IMR-90 (cell line): ENCODE measurements around the gene SPON1. TPM values are rescaled to one million over a fixed set of nuclear protein-coding genes. Genes with fewer than 3 reads are reported as not detected.

Experiments
- ATAC-seq: fragments of 200-7000 bp; cut with Tn5 transposase; 2 replicates; pipeline ENCODE4 v1.9.1; 2020; ENCODE audit warnings: low read depth, mild to moderate bottlenecking, moderate library complexity
- BruUV-seq: library from RNA; stranded (reverse); fragments of 400-500 nt; replicated peaks from 2 replicates; lab custom pipeline; 2021; lab: Mats Ljungman, UMichigan
- CTCF ChIA-PET: fragments of 300-600 bp; formaldehyde crosslinking; extraction: SDS; loops from one replicate; lab custom pipeline; 2021; ENCODE audit warnings: antibody characterized with exemption; lab: Yijun Ruan, JAX
- POLR2A ChIA-PET: fragments of 300-600 bp; sonication (Branson Sonifier 250); formaldehyde crosslinking; loops from one replicate; lab custom pipeline; 2022; ENCODE audit warnings: antibody characterized with exemption; ENCODE audit not compliant: unreplicated experiment; lab: Charles Lee
- DNase-seq: peaks from one replicate; pipeline ENCODE4 v3.0.0; 2013
- H2AFZ ChIP-seq: replicated peaks from 2 replicates; pipeline ENCODE3; 2013; ENCODE audit warnings: low read length, mild to moderate bottlenecking; ENCODE audit not compliant: poor library complexity
- H2AK5ac ChIP-seq: 2 replicates; pipeline ENCODE4 v1.6.1; 2013; ENCODE audit warnings: low read depth, low read length, inconsistent platforms
- H2AK9ac ChIP-seq: replicated peaks from 2 replicates; pipeline ENCODE3; 2013; ENCODE audit warnings: mild to moderate bottlenecking, low read depth, low read length, moderate library complexity; ENCODE audit not compliant: poor library complexity
- H2BK120ac ChIP-seq: 2 replicates; pipeline ENCODE4 v1.6.1; 2013; ENCODE audit warnings: low read depth, low read length, inconsistent platforms
- H2BK15ac ChIP-seq: 3 replicates; pipeline ENCODE4 v1.6.1; 2013; ENCODE audit warnings: low read depth, low read length, inconsistent platforms
- H2BK20ac ChIP-seq: 2 replicates; pipeline ENCODE4 v1.6.1; 2013; ENCODE audit warnings: low read depth, mild to moderate bottlenecking, inconsistent platforms, low read length, moderate library complexity
- H2BK5ac ChIP-seq: 2 replicates; pipeline ENCODE4 v1.6.1; 2013; ENCODE audit warnings: mild to moderate bottlenecking, low read depth, low read length, inconsistent platforms; ENCODE audit not compliant: poor library complexity, severe bottlenecking
- H3K14ac ChIP-seq: replicated peaks from 2 replicates; pipeline ENCODE4 v1.6.1; 2013; ENCODE audit warnings: low read depth, low read length, inconsistent platforms
- H3K18ac ChIP-seq: 2 replicates; pipeline ENCODE4 v1.6.1; 2013; ENCODE audit warnings: low read depth, low read length, control low read depth
- H3K23ac ChIP-seq: 2 replicates; pipeline ENCODE4 v1.6.1; 2013; ENCODE audit warnings: low read depth, low read length, inconsistent platforms
- H3K27ac ChIP-seq: 2 replicates; pipeline ENCODE4 v1.5.1; 2013; ENCODE audit warnings: mild to moderate bottlenecking, control low read depth, low read length; ENCODE audit not compliant: insufficient read depth
- H3K27me3 ChIP-seq: 2 replicates; pipeline ENCODE4 v1.6.1; 2013; ENCODE audit warnings: low read length; ENCODE audit not compliant: control insufficient read depth, insufficient read depth
- H3K36me3 ChIP-seq: 2 replicates; pipeline ENCODE4 v1.6.1; 2013; ENCODE audit warnings: low read length, mixed read lengths; ENCODE audit not compliant: control insufficient read depth, insufficient read depth
- H3K4ac ChIP-seq: 2 replicates; pipeline ENCODE4 v1.6.1; 2013; ENCODE audit warnings: low read depth, low read length, inconsistent platforms
- H3K4me1 ChIP-seq: 2 replicates; pipeline ENCODE4 v1.6.1; 2013; ENCODE audit warnings: low read length, mixed read lengths; ENCODE audit not compliant: control insufficient read depth, insufficient read depth
- H3K4me2 ChIP-seq: 2 replicates; pipeline ENCODE4 v1.6.1; 2013; ENCODE audit warnings: low read depth, mild to moderate bottlenecking, control low read depth, low read length, moderate library complexity
- H3K4me3 ChIP-seq: 2 replicates; pipeline ENCODE4 v1.5.1; 2013; ENCODE audit warnings: low read depth, mild to moderate bottlenecking, control low read depth, low read length, moderate library complexity; ENCODE audit not compliant: insufficient read depth
- H3K56ac ChIP-seq: 2 replicates; pipeline ENCODE4 v1.6.1; 2013; ENCODE audit warnings: low read length, inconsistent platforms; ENCODE audit not compliant: insufficient read depth; ENCODE audit errors: extremely low read depth
- H3K79me1 ChIP-seq, 2 experiments: 2 replicates each; pipeline ENCODE4 v1.6.1; 2013; ENCODE audit warnings: low read length in 2 of 2, inconsistent platforms in 1 of 2, low read depth in 1 of 2
- H3K9ac ChIP-seq: 2 replicates; pipeline ENCODE4 v1.6.1; 2013; ENCODE audit warnings: low read depth, low read length, control low read depth
- H3K9me1 ChIP-seq: 2 replicates; pipeline ENCODE4 v1.6.1; 2013; ENCODE audit warnings: low read length, inconsistent platforms; ENCODE audit not compliant: insufficient read depth
- H3K9me3 ChIP-seq: 2 replicates; pipeline ENCODE4 v1.6.1; 2013; ENCODE audit warnings: low read length; ENCODE audit not compliant: control insufficient read depth, insufficient read depth
- H4K20me1 ChIP-seq: 2 replicates; pipeline ENCODE4 v1.6.1; 2013; ENCODE audit warnings: low read length, inconsistent platforms; ENCODE audit not compliant: insufficient read depth
- H4K5ac ChIP-seq: 2 replicates; pipeline ENCODE4 v1.6.1; 2013; ENCODE audit warnings: mild to moderate bottlenecking, low read depth, low read length, control low read depth
- H4K8ac ChIP-seq, 2 experiments: 2 replicates each; pipeline ENCODE4 v1.6.1; 2013; ENCODE audit warnings: low read depth in 2 of 2, low read length in 2 of 2, control low read depth in 1 of 2, inconsistent platforms in 1 of 2
- H4K91ac ChIP-seq: 2 replicates; pipeline ENCODE4 v1.6.1; 2013; ENCODE audit warnings: low read depth, low read length, inconsistent platforms; ENCODE audit not compliant: insufficient read depth
- BHLHE40 ChIP-seq: fragments of 150-350 bp; IDR thresholded peaks from 2 replicates; pipeline ENCODE4 v1.6.1; 2016; ENCODE audit warnings: mild to moderate bottlenecking, low read depth, low read length
- CEBPB ChIP-seq: IDR thresholded peaks from 2 replicates; pipeline ENCODE4 v1.6.1; 2012; ENCODE audit warnings: low read depth, low read length, improper control_type of control experiment
- CHD1 ChIP-seq: IDR thresholded peaks from 2 replicates; pipeline ENCODE4 v1.6.1; 2012; ENCODE audit warnings: low read depth, low read length, improper control_type of control experiment
- FOS ChIP-seq: fragments of 150-350 bp; IDR thresholded peaks from 2 replicates; pipeline ENCODE4 v1.6.1; 2016; ENCODE audit warnings: low read depth, low read length
- MAFK ChIP-seq: IDR thresholded peaks from 2 replicates; pipeline ENCODE4 v1.6.1; 2012; ENCODE audit warnings: low read depth, low read length, improper control_type of control experiment
- MAZ ChIP-seq: IDR thresholded peaks from 2 replicates; pipeline ENCODE4 v1.6.1; 2012; ENCODE audit warnings: low read depth, mild to moderate bottlenecking, low read length, improper control_type of control experiment, moderate library complexity, borderline replicate concordance
- MXI1 ChIP-seq: IDR thresholded peaks from 2 replicates; pipeline ENCODE4 v1.6.1; 2012; ENCODE audit warnings: low read depth, mild to moderate bottlenecking, low read length, moderate library complexity, borderline replicate concordance
- NFE2L2 ChIP-seq: fragments of 150-350 bp; IDR thresholded peaks from 2 replicates; pipeline ENCODE4 v1.6.1; 2016; ENCODE audit warnings: low read depth, mild to moderate bottlenecking, low read length
- POLR2A ChIP-seq: IDR thresholded peaks from 2 replicates; pipeline ENCODE4 v1.6.1; 2012; ENCODE audit warnings: mild to moderate bottlenecking, low read depth, low read length
- RAD21 ChIP-seq: IDR thresholded peaks from 2 replicates; pipeline ENCODE4 v1.6.1; 2012; ENCODE audit warnings: low read length, improper control_type of control experiment
- RCOR1 ChIP-seq: IDR thresholded peaks from 2 replicates; pipeline ENCODE4 v1.6.1; 2012; ENCODE audit warnings: mild to moderate bottlenecking, low read length, improper control_type of control experiment; ENCODE audit not compliant: insufficient replicate concordance
- RFX5 ChIP-seq: IDR thresholded peaks from 2 replicates; pipeline ENCODE4 v1.8.0; 2012; ENCODE audit warnings: low read depth, mild to moderate bottlenecking, low read length, moderate library complexity
- SMC3 ChIP-seq: fragments of 150-350 bp; IDR thresholded peaks from 2 replicates; pipeline ENCODE4 v1.6.1; 2016; ENCODE audit warnings: low read depth, mild to moderate bottlenecking, antibody characterized with exemption, low read length, moderate library complexity
- WGBS, 2 experiments: methylation state at CpG; one replicate each; pipeline versions ENCODE4 v1.1.5 to v1.1.7; 2013; ENCODE audit warnings: missing lambda C conversion rate in 2 of 2; ENCODE audit not compliant: insufficient read length in 1 of 2; ENCODE audit errors: extremely low coverage in 2 of 2; 5-methylcytosine and 5-hydroxymethylcytosine counted together
- dilution Hi-C: fragments of 300-500 bp; cut with HindIII; formaldehyde crosslinking; loops from one replicate; pipeline ENCODE4 v1.14.3; 2018; ENCODE audit warnings: low sequenced_read_pairs; ENCODE audit not compliant: unreplicated experiment
- in situ Hi-C: fragments of 300-500 bp; cut with MboI; formaldehyde crosslinking; loops from 3 replicates; pipeline ENCODE4 v1.14.3; 2019; ENCODE audit warnings: low sequenced_read_pairs, inconsistent platforms, mixed read lengths
- intact Hi-C: fragments of 100-400 bp; cut with micrococcal nuclease; formaldehyde crosslinking; loops from 2 replicates; pipeline ENCODE4 v1.10.0; 2022
- polyA plus RNA-seq, 3 experiments: library from polyadenylated mRNA; depleted of rRNA; stranded (reverse); fragments of >200 nt; gene quantifications; 2 replicates each; pipeline ENCODE4 v1.2.3, GENCODE V29; 2012; ENCODE audit warnings: low replicate concordance in 1 of 3
- total RNA-seq: library from RNA; depleted of rRNA; stranded (reverse); fragments of >200 nt; gene quantifications from 2 replicates; pipeline ENCODE4 v1.2.3, GENCODE V29; 2012
- TF ChIP-seq, protein P1 (sequence below): fragments of 150-350 bp; IDR thresholded peaks from 2 replicates; pipeline ENCODE4 v1.6.1; 2017; ENCODE audit warnings: mild to moderate bottlenecking, antibody characterized with exemption, low read length, low read depth
- TF ChIP-seq, protein P2 (sequence below): conservative IDR thresholded peaks from 2 replicates; pipeline ENCODE4 v1.5.1; 2012; ENCODE audit warnings: mild to moderate bottlenecking, low read depth, low read length, improper control_type of control experiment
- TF ChIP-seq, protein P3 (sequence below): fragments of 150-350 bp; IDR thresholded peaks from 2 replicates; pipeline ENCODE4 v1.6.1; 2016; ENCODE audit warnings: low read depth, mild to moderate bottlenecking, low read length, moderate library complexity, borderline replicate concordance

SPON1 gene
- total and polyA plus RNA-seq, 2 of the 4 experiments (the other 2 are of a cell fraction), result 0.62 to 0.72 TPM

DNA sequence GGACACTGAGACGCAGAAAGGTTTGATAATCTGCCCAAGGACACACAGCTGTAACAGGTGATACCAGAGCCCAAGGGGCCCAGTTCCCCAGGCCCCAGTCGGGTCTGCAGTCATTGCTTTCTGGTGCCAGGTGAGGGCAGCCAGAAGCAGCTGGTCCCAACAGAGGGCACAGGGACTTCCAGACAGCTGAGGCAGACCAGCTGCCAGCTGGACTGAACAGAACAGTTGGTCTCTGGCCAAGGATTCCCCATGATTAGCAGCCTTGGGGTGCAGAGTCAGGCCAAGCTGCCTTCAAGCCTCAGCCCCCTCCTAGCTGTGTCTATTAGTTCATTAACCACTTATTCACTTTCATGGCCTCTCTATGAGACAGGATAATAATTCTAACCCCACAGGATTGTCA, 290.9 kb downstream of the SPON1 start:
- in situ Hi-C loops, result loop anchor here (25.0 kb wide), 1 partner anchor 634 kb away; the partner anchor contains the start of gene CYP2R1
- Histone ChIP-seq H2BK120ac (no peak overlapping the region), H2BK5ac (no peak overlapping the region), H3K36me3 (no peaks in the 10 kb centered on the region), H3K18ac (no peak overlapping the region), H2AFZ (no peak overlapping the region), H3K27ac (peak overlapping the region; percentile 46; the same call in 1 of the 2 replicates), H3K4ac (no peak overlapping the region), H3K4me1 (peaks cover 9% of the 10 kb centered on the region), H3K9me3 (no peaks in the 10 kb centered on the region), H4K20me1 (no peaks in the 10 kb centered on the region), H2AK5ac (no peak overlapping the region), H3K9ac (no peak overlapping the region), H3K4me3 (no peak overlapping the region), H3K56ac (no peak overlapping the region), H3K4me2 (peak overlapping the region; percentile 13; the same call in 1 of the 2 replicates), H2BK15ac (no peak overlapping the region), H3K23ac (no peak overlapping the region), H3K9me1 (no peaks in the 10 kb centered on the region), H2BK20ac (no peak overlapping the region), H4K5ac (no peak overlapping the region), H3K14ac (no peak overlapping the region), H4K8ac (no peak overlapping the region), H2AK9ac (no peak overlapping the region), H3K79me1 (no peaks in the 10 kb centered on the region), H4K91ac (no peak overlapping the region), H3K27me3 (peaks cover 34% of the 10 kb centered on the region)
- no peak for DNase-seq
- intact Hi-C loops, result no loop called here
- peak; percentile 2 for ATAC-seq
- 27% methylated on average over 1 of the region's 2 CpGs; no CpG with 5 or more reads in 1 of the 2 experiments for WGBS, 2 experiments
- no TSS peak for BruUV-seq
- ChIA-PET POLR2A (no interaction called here), CTCF (interaction anchor here (1.2 kb wide), 1 partner anchor 481 kb away, joined by 3 read pairs; no protein-coding TSS in a partner anchor)
- dilution Hi-C loops, result no loop called here
- TF ChIP-seq NFE2L2 (no peak), FOS (no peak), CEBPB (no peak), RAD21 (no peak), POLR2A (no peak), BHLHE40 (no peak), CHD1 (no peak), SMC3 (no peak), MXI1 (no peak), RCOR1 (no peak), MAFK (no peak), MAZ (no peak), RFX5 (no peak)
- TF ChIP-seq, protein P1, sequence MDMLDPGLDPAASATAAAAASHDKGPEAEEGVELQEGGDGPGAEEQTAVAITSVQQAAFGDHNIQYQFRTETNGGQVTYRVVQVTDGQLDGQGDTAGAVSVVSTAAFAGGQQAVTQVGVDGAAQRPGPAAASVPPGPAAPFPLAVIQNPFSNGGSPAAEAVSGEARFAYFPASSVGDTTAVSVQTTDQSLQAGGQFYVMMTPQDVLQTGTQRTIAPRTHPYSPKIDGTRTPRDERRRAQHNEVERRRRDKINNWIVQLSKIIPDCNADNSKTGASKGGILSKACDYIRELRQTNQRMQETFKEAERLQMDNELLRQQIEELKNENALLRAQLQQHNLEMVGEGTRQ, result no peak
- TF ChIP-seq, protein P2, sequence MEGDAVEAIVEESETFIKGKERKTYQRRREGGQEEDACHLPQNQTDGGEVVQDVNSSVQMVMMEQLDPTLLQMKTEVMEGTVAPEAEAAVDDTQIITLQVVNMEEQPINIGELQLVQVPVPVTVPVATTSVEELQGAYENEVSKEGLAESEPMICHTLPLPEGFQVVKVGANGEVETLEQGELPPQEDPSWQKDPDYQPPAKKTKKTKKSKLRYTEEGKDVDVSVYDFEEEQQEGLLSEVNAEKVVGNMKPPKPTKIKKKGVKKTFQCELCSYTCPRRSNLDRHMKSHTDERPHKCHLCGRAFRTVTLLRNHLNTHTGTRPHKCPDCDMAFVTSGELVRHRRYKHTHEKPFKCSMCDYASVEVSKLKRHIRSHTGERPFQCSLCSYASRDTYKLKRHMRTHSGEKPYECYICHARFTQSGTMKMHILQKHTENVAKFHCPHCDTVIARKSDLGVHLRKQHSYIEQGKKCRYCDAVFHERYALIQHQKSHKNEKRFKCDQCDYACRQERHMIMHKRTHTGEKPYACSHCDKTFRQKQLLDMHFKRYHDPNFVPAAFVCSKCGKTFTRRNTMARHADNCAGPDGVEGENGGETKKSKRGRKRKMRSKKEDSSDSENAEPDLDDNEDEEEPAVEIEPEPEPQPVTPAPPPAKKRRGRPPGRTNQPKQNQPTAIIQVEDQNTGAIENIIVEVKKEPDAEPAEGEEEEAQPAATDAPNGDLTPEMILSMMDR, result no peak
- TF ChIP-seq, protein P3, sequence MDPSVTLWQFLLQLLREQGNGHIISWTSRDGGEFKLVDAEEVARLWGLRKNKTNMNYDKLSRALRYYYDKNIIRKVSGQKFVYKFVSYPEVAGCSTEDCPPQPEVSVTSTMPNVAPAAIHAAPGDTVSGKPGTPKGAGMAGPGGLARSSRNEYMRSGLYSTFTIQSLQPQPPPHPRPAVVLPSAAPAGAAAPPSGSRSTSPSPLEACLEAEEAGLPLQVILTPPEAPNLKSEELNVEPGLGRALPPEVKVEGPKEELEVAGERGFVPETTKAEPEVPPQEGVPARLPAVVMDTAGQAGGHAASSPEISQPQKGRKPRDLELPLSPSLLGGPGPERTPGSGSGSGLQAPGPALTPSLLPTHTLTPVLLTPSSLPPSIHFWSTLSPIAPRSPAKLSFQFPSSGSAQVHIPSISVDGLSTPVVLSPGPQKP, result no peak
